ENCODE data around the gene ASB16. TPM values are rescaled to one million over a fixed set of nuclear protein-coding genes. Genes with fewer than 3 reads are reported as not detected.
"Not testable (repeated sequence)": the region's sequence is repeated elsewhere in the genome, so short reads cannot be mapped to it uniquely, and the experiment has no call there.

Gene ASB16
- total and polyA plus RNA-seq, 12 donors = 0.64 to 16.4 (median 13.4) TPM

- Histone ChIP-seq H3K4me3 (no peak overlapping the region), H3K4me1 (peaks cover 0 to 23% (median 6%) of the 10 kb centered on the region in 9 donors), H3K36me3 (no peaks in the 10 kb centered on the region), H3K27me3 (peaks cover 0 to 8% (median 0%) of the 10 kb centered on the region in 7 donors), H3K27ac (no peak overlapping the region), H3K9me3 (no peaks in the 10 kb centered on the region)
- intact Hi-C loops (cut with DNase I) = loop anchor here in 3 of 10 donors (10.0 kb wide), 1 partner anchor 190 kb away; the partner anchor contains the start of gene PPY (in 3 of the 3)
- DNase-seq (no peak), ATAC-seq (no peak)
- TF ChIP-seq CTCF (IDR thresholded peaks at IDR 0.05) = no peak
- WGBS, 2 donors = 91 to 93% methylated on average over 9 of the region's 9 CpGs
Measured at GRCh38 chr17:44134752-44135568, 35.5 kb upstream of the ASB16 start.

GRCh38 chr17:44137891-44138709 lies 32.4 kb upstream of the ASB16 start:
- WGBS, 2 donors = 11 to 16% methylated on average over 20 of the region's 20 CpGs
- Histone ChIP-seq H3K36me3 (no peaks in the 10 kb centered on the region), H3K4me3 (peak overlapping the region in 2 of 10 donors; percentile 0 to 5), H3K4me1 (peaks cover 0 to 30% (median 11%) of the 10 kb centered on the region in 9 donors), H3K9me3 (no peaks in the 10 kb centered on the region), H3K27me3 (peaks cover 0 to 8% (median 0%) of the 10 kb centered on the region in 7 donors), H3K27ac (peak overlapping the region in 2 of 10 donors; percentile 29 to 49)
- peak; percentile 41 to 91 (median 76) for ATAC-seq
- intact Hi-C loops (cut with DNase I) = loop anchor here in 3 of 10 donors (10.0 kb wide), 1 partner anchor 193 kb away; the partner anchor contains the start of gene PPY (in 3 of the 3)
- no peak for TF ChIP-seq CTCF (IDR thresholded peaks at IDR 0.05)
- DNase-seq = peak; percentile 69 to 70

- not testable (repeated sequence) for ATAC-seq, DNase-seq, H3K9me3 ChIP-seq, H3K27me3 ChIP-seq, H3K36me3 ChIP-seq, H3K4me3 ChIP-seq
- 90 to 91% methylated on average over 8 of the region's 8 CpGs for WGBS, 2 donors
- Histone ChIP-seq H3K27ac (peak overlapping the region in 1 of 10 donors; percentile 76), H3K4me1 (peaks cover 0 to 55% (median 21%) of the 10 kb centered on the region in 9 donors)
- intact Hi-C loops (cut with DNase I) = loop anchor here in 4 of 10 donors (2.0 to 5.0 kb wide), 4 partner anchors 21 to 203 kb away; partner anchors contain the start of genes ATXN7L3 (in 1 of the 4), GRN (in 1 of the 4) and HDAC5 (in 1 of the 4)
Measured at GRCh38 chr17:44143921-44144320, 26.6 kb upstream of the ASB16 start.

- ATAC-seq = peak in 2 of 8 donors; percentile 38 to 44
- 74 to 79% methylated on average over 7 of the region's 7 CpGs for WGBS, 2 donors
- H3K4me3 ChIP-seq = no peak overlapping the region
- H3K4me1 ChIP-seq = peaks cover 0 to 55% (median 21%) of the 10 kb centered on the region in 9 donors
- peak overlapping the region in 9 of 10 donors; percentile 37 to 86 (median 79) for H3K27ac ChIP-seq
- intact Hi-C loops (cut with DNase I) = loop anchor here in 4 of 10 donors (5.0 kb wide), 3 partner anchors 52 to 202 kb away; partner anchors contain the start of genes ATXN7L3 (in 1 of the 4) and GRN (in 1 of the 4)
- no peak for TF ChIP-seq CTCF (IDR thresholded peaks at IDR 0.05)
- peak in 1 of 2 donors; percentile 30 for DNase-seq
- no peaks in the 10 kb centered on the region for H3K36me3 ChIP-seq
- no peaks in the 10 kb centered on the region for H3K9me3 ChIP-seq
- no peaks in the 10 kb centered on the region for H3K27me3 ChIP-seq
Measured at GRCh38 chr17:44144966-44145739, 25.4 kb upstream of the ASB16 start.

Data from heart right ventricle (tissue), 16 donors.